Right lobe of liver (tissue), 6 donors: ENCODE data around the gene SOBP. TPM values are rescaled to one million over a fixed set of nuclear protein-coding genes. Genes with fewer than 3 reads are reported as not detected.

ENCODE experiments used
- ATAC-seq, 4 donors: fragments of 200-7000 bp; cut with Tn5 transposase; one replicate each; pipeline ENCODE4 v1.9.1; 2020; ENCODE audit warnings: mild to moderate bottlenecking in 4 of 4, moderate library complexity in 4 of 4
- DNase-seq, 3 donors: peaks; one replicate each; pipeline ENCODE4 v3.0.0-alpha.2; 2020
- H3K27ac ChIP-seq, 3 donors: fragments of 200-600 bp; one replicate each; pipeline ENCODE4 v1.8.0; 2022
- H3K27me3 ChIP-seq, 2 donors: fragments of 200-600 bp; one replicate each; pipeline ENCODE4 v1.8.0; 2022
- H3K36me3 ChIP-seq, 4 donors: fragments of 200-600 bp; sonication (generic) in 1 of 4; one replicate each; pipeline versions ENCODE4 v1.5.1 to v1.8.0; 2017 to 2022; ENCODE audit warnings: control low read depth in 1 of 4
- H3K4me1 ChIP-seq, 4 donors: fragments of 200-600 bp; sonication (generic) in 1 of 4; one replicate each; pipeline versions ENCODE4 v1.5.1 to v1.8.0; 2017 to 2022; ENCODE audit warnings: control low read depth in 1 of 4
- H3K4me3 ChIP-seq, 3 donors: fragments of 200-600 bp; one replicate each; pipeline ENCODE4 v1.8.0; 2022
- H3K9me3 ChIP-seq, 4 donors: fragments of 200-600 bp; sonication (generic) in 1 of 4; one replicate each; pipeline versions ENCODE4 v1.5.1 to v1.8.0; 2017 to 2022; ENCODE audit warnings: control low read depth in 1 of 4
- CTCF ChIP-seq, 4 donors: fragments of 200-600 bp in 3 of 4; fragments of 450-650 bp in 1 of 4; IDR thresholded peaks; one replicate each; pipeline versions ENCODE4 v1.5.1 to v1.8.0; 2016 to 2022; ENCODE audit warnings: antibody characterized with exemption in 4 of 4, mild to moderate bottlenecking in 2 of 4
- POLR2A ChIP-seq: fragments of 450-650 bp; IDR thresholded peaks from one replicate; pipeline ENCODE4 v1.6.1; 2017; ENCODE audit warnings: antibody characterized with exemption, mild to moderate bottlenecking
- WGBS: methylation state at CpG from one replicate; pipeline ENCODE4 v1.1.6; 2018; ENCODE audit warnings: low coverage, low lambda C conversion rate; ENCODE audit not compliant: insufficient coverage; ENCODE audit errors: missing lambda C conversion rate; 5-methylcytosine and 5-hydroxymethylcytosine counted together
- intact Hi-C, 2 donors: fragments of 100-400 bp; cut with DNase I; formaldehyde crosslinking; loops; one replicate each; pipeline versions ENCODE4 v1.11.2 to v1.14.1; 2022
- total RNA-seq, 6 experiments: library from RNA; depleted of rRNA in 2 of 6; stranded (reverse); fragments of >200 nt in 2 of 6; fragmentation: NEBNext Ultra II Directional in 3 of 6; extraction: Animal tissue kit (Norgen Biotek cat#: 25700) in 3 of 6; gene quantifications; one replicate each; pipeline versions ENCODE4 v1.1.0 to v1.2.4, GENCODE V29; 2016 to 2023
- donor health status: DM: no; HTN: yes; CAD: no.
- donor health status: DM: no; HTN: no; CAD: no.
- donor health status: DM: no; HTN: no; CAD: no.
- donor health status: DM: no; HTN: yes; CAD: no.
- donor health status: DM: no; HTN: yes; CAD: no.

SOBP gene
- total RNA-seq, 6 experiments from 2014 or later = 1.3 to 3.5 (median 1.6) TPM

- DNase-seq (no peak), ATAC-seq (no peak)
- WGBS = 81% methylated on average over 4 of the region's 4 CpGs
- H3K4me3 ChIP-seq = no peak overlapping the region
- H3K27me3 ChIP-seq = no peaks in the 10 kb centered on the region
- intact Hi-C loops = no loop called here
- H3K9me3 ChIP-seq = no peaks in the 10 kb centered on the region
- no peaks in the 10 kb centered on the region for H3K4me1 ChIP-seq
- TF ChIP-seq CTCF (IDR thresholded peaks at IDR 0.05) (no peak), POLR2A (no peak)
- no peak overlapping the region for H3K27ac ChIP-seq
- H3K36me3 ChIP-seq = no peaks in the 10 kb centered on the region
These were observed 109.1 kb downstream of the SOBP start for GRCh38 chr6:107599043-107599442.

- Histone ChIP-seq H3K4me3 (no peak overlapping the region), H3K9me3 (no peaks in the 10 kb centered on the region), H3K27me3 (no peaks in the 10 kb centered on the region), H3K27ac (no peak overlapping the region), H3K4me1 (no peaks in the 10 kb centered on the region), H3K36me3 (no peaks in the 10 kb centered on the region)
- TF ChIP-seq POLR2A (no peak), CTCF (IDR thresholded peaks at IDR 0.05) (no peak)
- intact Hi-C loops = no loop called here
- 94% methylated on average over 4 of the region's 5 CpGs for WGBS
- DNase-seq (no peak), ATAC-seq (no peak)
These were observed 110.2 kb downstream of the SOBP start for GRCh38 chr6:107600121-107600520.

- DNase-seq (no peak), ATAC-seq (no peak)
These were observed 111.0 kb downstream of the SOBP start for GRCh38 chr6:107600936-107601335.

GRCh38 chr6:107601406-107601805, 111.5 kb downstream of the SOBP start:
- Histone ChIP-seq H3K36me3 (no peaks in the 10 kb centered on the region), H3K4me1 (no peaks in the 10 kb centered on the region), H3K27ac (no peak overlapping the region), H3K9me3 (no peaks in the 10 kb centered on the region), H3K4me3 (no peak overlapping the region), H3K27me3 (no peaks in the 10 kb centered on the region)
- 82% methylated on average over 3 of the region's 3 CpGs for WGBS
- no peak for TF ChIP-seq CTCF (IDR thresholded peaks at IDR 0.05)
- TF ChIP-seq POLR2A = no peak
- ATAC-seq = no peak
- DNase-seq = no peak
- intact Hi-C loops = no loop called here

More at GRCh38 chr6:107600936-107601335, 111.0 kb downstream of the SOBP start:
- 70% methylated on average over 5 of the region's 5 CpGs for WGBS
- intact Hi-C loops = no loop called here
- Histone ChIP-seq H3K27me3 (no peaks in the 10 kb centered on the region), H3K9me3 (no peaks in the 10 kb centered on the region), H3K36me3 (no peaks in the 10 kb centered on the region), H3K27ac (no peak overlapping the region), H3K4me3 (no peak overlapping the region), H3K4me1 (no peaks in the 10 kb centered on the region)
- TF ChIP-seq CTCF (IDR thresholded peaks at IDR 0.05) (no peak), POLR2A (no peak)
